SU-DHL-6 (cell line): ENCODE data around the gene SRGAP2B.
"Not testable (repeated sequence)": the region's sequence is repeated elsewhere in the genome, so short reads cannot be mapped to it uniquely, and the experiment has no call there.

Experiments used
- EZH2phosphoT487 ChIP-seq: fragments of 200-600 bp; sonication (generic), shearing (Covaris generic); conservative IDR thresholded peaks from 2 replicates; pipeline ENCODE4 v1.6.1; 2018; ENCODE audit warnings: mild to moderate bottlenecking, antibody characterized with exemption, low read length, moderate library complexity, mixed read lengths
- TF ChIP-seq, protein P1 (sequence below): fragments of 200-600 bp; sonication (generic); IDR thresholded peaks from one replicate; pipeline ENCODE4 v1.5.1; 2017; ENCODE audit warnings: antibody characterized with exemption, mild to moderate bottlenecking, low read length, moderate library complexity; ENCODE audit not compliant: insufficient read depth, poor library complexity, severe bottlenecking

DNA sequence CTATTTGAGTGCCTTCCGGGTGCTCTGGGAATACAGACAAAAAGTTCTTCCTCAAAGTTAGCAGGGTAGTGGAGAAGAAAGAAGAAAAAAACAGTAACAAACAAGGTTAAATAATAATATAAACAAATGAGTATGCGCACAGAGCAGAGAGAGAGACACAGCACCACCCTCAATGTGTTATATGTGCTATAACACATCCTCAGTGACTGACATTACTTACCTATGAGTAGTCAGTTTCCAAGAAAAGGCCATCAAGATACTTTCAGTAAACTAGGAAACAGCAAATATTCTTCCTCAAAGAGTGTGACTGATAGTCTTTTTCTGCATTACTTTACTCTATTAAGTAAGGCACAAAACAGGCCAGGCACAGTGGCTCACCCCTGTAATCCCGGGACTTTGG, 93.7 kb downstream of the SRGAP2B start:
- TF ChIP-seq, protein P1, sequence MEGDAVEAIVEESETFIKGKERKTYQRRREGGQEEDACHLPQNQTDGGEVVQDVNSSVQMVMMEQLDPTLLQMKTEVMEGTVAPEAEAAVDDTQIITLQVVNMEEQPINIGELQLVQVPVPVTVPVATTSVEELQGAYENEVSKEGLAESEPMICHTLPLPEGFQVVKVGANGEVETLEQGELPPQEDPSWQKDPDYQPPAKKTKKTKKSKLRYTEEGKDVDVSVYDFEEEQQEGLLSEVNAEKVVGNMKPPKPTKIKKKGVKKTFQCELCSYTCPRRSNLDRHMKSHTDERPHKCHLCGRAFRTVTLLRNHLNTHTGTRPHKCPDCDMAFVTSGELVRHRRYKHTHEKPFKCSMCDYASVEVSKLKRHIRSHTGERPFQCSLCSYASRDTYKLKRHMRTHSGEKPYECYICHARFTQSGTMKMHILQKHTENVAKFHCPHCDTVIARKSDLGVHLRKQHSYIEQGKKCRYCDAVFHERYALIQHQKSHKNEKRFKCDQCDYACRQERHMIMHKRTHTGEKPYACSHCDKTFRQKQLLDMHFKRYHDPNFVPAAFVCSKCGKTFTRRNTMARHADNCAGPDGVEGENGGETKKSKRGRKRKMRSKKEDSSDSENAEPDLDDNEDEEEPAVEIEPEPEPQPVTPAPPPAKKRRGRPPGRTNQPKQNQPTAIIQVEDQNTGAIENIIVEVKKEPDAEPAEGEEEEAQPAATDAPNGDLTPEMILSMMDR = not testable (repeated sequence)
- not testable (repeated sequence) for TF ChIP-seq EZH2phosphoT487
